Stimulated activated CD8-positive, alpha-beta memory T cell treated with anti-CD3 and anti-CD28 coated beads, Interleukin-4, amount 100 ng/mL, for 24 hours (primary cell): ENCODE measurements around the gene VPS41.

ENCODE experiments used
- DNase-seq: peaks from one replicate; pipeline ENCODE4 v3.0.0-alpha.2; 2020; ENCODE audit warnings: low read depth

Gene VPS41

DNA sequence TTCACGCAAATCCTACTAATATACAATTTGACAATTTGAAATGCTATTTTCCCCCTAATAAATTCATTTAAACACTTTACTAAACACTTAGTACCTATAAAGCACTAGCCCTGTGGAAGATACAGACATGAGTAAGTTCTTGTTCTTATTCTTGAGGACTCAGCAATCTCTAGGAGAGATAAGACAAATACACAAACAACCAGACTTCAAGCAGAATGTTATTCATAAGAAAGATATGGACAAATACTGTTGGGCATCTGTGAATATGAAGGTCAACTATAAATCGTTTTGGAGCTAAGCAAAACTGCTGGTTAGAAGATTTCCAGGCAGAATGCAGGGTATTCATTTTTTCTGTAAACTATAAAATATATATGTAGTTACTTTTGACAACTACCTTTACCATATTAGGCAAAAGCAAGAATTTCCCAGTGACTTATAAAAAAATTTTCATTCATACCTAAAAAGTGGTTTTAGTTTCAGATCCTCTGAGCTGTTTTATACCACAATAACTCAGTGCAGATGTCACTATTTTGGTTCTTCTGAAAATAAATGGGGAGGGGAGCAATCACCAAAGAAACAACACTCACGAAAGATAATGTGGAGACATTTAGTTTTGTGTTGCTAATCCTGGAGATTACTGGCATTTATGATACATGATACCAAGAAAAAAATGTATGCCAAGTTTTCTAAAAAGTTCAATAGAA is 3.8 kb downstream of the VPS41 start:
- DNase-seq, result no peak

DNA sequence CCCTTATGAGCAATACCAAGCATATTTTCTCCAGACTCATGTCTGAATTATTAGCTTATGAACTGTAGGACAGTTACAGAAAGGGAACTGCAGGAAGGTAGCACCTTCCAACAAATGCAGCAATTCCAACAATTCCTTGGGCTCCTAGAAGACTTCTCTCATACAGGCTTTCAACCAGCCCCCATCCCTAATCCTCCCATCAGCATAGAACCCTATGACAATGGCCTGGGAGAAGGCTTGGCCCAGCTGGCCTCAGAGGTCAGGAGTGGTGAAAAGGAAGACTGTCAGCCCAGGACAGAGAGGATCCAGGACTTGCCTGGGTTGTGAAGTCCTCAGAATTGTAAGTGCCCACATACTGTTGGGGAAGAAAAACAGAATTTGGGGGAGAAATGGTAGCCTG is 5.9 kb downstream of the VPS41 start:
- no peak for DNase-seq

DNA sequence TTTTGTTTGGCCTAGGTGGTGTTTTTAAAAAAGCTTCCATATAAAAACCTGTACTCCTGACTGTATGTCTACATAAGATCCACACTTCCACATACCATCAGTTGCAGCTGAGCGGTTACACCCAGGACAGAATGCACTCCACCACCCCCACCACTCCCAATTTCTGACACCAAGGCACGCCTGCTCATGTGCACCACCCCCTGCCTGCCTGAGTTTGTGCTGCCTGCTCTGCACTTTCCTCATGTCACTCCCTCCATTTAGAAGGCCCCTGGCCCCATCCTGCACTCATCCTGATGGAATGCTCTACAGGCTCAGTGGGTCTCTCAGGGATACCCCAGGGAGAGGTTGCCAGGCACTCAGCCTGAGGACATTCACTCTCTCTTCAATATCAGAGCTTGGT is 6.5 kb downstream of the VPS41 start:
- DNase-seq, result no peak

DNA sequence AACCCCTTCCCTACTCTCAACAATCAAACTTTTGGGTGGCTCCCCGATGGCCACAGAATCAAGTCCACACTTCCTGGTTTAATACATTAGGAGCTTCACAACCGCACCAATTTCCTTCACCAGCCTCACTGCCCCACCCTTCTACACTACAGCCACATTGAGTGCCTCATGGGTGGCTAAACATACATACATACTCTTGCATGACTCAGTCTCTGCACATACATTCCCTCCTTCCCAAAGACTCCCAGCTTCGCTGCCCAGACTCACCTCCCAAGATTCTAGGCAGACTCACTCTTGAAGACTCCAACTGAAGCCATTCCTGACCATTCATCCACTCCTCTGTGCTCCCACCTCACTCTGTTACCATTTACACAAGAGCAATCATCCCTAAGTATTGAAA is 15.9 kb downstream of the VPS41 start:
- DNase-seq, result no peak

DNA sequence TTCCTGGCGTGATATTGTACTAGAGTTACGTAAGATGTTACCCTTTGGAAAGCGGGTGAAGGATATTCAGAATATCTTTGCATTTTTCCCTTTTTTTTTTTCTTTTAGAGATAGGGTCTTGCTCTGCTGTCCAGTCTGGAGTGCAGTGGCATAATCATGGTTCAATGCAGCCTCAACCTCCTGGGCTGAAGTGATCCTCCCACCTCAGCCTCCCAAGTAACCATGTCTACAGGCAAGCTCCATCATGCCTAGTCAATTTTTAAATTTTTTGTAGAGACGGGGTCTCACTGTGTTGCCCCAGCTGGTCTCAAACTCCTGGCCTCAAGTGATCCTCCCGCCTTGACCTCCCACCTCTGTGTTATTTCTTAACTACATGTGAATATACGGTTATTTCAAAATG is 18.4 kb downstream of the VPS41 start:
- DNase-seq, result no peak

DNA sequence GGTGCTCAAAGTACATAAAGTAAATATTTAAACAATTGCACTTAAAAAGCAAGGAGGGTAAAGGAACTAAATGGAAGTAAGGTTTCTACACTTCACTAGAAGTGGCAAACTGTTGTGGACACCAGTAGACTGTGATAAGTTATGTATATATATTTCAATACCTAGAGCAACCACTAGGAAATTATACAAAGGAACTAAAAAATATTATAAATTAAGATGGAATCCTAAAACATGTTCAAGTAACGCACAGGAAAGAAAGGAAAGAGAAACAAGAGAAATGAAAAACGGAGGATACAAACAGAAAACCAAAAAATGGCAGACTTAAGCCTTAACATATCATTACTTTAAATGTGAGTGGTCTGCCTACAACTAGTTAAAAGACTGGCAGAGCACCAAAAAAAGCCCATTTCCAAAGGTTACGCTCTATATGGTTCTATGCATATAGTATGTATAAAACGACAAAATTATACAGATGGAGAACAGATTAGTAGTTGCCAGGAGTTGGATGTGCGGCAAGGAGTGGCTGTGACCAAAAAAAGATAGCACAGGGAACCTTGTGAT is 19.0 kb downstream of the VPS41 start:
- no peak for DNase-seq

DNA sequence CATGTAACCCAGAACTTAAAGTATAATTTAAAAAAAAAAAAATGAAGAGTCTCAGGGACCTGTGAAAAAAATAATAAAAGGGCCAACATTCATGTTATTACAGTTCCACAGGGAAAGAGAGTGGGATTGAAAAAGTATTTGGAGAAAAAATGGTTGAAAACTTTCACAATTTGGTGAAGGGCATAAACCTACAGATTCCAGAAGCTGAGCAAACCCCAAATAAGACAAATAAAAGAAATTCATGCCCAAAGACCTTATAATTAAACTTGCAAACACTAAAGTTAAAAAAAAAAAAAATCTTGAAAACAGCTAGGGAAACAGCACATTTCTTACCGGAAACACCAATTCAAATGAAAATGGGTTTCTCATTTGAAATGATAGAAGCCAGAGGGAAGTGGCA is 19.9 kb downstream of the VPS41 start:
- no peak for DNase-seq

DNA sequence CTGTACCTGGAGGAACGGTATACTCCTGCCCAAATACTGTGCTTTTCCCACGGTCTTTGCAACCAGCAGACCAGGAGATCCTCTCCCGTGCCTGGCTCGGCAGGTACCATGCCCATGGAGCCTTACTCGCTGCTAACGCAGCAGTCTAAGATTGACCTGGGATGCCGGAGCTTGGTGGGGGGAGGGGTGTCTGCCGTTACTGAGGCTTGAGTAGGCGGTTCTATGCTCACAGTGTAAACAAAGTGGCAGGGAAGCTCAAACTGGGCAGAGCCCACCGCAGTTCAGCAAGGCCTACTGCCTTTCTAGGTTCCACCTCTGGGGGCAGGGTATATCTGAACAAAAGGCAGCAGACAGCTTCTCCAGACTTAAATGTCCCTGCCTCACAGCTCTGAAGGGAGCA is 22.7 kb downstream of the VPS41 start:
- no peak for DNase-seq

DNA sequence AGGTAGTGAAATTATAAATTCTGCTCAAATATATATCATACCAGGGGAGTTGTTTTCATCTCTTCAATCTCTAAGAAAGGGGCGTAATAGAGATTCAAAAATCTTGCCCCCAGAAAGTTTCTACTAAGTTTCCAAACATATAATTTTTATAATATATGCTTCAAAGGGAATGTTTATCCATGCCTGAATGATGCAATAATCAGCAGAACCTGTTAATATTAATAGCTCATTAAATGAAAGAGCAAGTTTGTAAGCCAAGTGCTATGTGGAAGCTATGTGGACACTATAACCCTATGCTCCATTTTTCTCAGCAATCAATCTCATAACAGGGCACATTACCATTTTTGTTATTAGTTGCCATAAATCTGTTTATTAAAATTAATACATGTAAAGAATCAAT is 25.3 kb downstream of the VPS41 start:
- DNase-seq, result no peak

DNA sequence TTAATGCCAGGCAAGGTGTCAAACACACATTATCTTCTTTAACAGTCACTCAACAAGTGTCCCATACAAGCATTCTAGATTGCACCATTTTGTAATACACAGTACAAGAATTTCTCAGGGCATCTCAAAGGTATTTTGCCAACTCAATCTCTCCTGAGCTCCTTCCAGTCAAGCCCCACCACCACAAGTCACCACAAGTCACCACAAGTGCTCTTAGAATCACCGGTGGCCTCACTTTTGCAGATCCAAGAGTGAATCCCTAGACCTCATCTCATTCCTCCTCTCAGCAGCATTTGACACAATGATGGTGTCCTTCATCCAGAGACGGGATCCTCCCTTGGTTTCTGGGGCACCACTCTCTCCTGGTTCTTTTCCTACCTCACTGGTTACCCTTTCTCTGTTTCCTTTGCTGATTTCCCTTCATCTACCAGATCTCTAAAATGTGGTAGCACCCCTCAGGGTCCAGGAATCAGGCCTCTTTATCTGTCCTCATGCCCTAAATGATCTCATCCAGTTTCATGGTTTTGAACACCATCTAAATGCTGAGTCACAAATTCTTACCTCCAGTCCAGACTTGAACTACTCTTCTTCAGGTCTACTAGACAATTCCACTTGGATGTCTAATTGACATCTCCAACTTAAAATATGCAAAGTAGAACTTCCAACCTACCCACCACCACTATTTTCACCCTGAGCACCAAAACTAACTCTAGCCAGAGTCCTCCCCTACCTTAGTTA is 26.9 kb downstream of the VPS41 start:
- DNase-seq, result no peak

DNA sequence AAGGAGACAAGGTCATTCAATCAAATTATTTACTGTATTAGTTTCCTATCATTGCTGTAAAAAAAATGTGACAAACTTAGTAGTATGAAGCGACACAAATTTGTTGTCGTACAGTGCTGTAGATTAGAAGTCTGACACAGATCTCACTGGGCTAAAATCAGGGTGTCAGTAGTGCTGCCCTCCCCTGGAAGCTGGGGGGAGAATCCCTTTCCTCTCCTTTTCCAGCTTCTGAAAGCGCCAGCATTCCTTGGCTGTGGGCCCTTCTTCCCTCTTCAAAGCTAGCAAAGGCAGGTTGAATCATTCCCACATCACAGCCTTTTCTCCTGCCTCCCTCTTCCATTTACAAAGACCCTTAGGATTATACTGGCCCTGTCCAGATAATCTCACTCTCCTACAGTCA is 28.0 kb downstream of the VPS41 start:
- no peak for DNase-seq

DNA sequence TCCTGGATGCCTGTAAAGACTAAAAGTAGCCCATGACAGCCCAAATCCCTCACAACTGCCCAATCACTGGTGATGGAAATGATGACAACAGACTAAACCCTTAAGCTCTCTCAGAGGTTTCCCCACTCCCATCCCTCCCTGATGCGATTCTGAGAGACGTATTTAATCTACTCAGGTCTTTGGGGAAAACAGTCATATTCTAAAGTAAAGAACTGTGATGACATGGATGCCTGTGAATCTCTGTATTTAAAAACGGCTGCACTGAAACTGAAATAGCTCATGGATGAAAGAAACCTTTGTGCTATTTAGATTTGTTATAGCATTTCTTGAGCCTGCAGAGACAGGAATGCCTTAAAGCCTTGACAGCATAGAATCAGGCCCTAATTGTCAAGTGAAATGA is 28.5 kb downstream of the VPS41 start:
- no peak for DNase-seq

DNA sequence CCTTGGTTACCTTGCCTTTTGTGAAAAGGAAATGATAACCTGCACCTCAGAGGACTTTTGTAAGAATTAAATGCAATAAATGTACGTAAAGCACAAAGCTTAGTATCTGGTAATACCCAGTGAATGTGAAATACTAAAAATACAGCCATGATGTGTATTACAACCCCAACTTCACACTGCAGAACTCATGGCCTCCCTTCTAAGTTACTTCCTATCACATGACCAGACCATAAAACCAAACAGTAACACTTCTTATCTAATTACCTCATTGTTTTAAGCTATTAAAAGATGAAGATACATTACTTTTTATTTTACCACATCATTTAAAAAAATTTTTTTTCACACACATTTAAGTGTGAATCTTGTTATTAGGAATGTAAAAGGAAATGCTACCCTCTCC is 29.0 kb downstream of the VPS41 start:
- DNase-seq, result no peak

DNA sequence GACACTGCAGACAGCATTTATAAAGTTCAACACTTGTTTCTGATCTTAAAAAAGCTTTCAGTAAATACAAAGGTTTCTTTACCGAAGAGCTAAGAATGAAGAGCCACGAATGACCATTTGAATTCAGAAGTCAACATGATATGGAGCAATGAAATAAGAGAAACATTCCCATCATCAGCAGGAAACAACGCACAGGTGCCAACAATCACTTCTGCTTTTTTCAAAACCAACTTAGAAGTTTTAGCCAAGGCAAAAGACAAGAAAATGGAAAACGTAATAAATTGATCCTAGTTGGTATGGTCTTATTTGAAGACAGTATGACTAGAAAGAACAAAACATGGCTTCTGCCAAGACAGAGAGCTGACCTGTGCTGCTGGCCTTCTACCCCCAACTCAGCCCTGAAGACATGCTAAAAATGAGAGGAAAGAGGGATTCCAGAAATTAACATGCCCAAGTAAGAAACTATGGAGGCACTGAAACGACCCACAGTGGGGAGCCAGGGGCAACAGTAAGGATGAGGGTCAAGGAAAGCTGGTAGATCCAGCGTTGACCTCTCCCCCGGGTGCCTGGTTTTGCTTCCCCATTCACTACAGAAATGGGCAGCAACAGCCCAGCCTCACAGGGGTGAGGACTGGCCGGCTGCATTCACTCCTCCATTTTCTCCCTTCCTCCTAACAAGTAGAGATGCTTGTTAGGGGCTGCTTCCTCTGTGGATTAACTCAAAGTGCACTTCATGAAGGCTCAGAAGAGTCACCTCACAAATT is 30.1 kb downstream of the VPS41 start:
- DNase-seq, result no peak

DNA sequence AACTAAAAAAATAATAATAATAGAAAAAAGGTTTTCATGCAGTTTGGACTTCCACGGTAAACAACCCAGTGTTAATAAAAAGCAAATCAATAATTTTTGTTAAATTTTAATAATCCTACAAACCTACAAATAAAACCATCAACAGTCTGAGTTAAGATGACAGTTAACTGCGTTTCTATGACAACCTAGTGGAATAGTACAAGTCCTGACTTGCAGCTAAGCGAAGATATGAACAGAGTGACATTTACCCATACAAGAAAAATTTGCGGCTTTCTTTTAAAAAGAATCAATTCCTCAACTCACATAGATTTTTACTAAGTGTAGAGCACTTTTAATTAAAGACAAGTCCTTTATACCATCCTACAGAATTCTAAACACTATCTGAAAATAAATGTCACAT is 35.6 kb downstream of the VPS41 start:
- DNase-seq, result no peak

DNA sequence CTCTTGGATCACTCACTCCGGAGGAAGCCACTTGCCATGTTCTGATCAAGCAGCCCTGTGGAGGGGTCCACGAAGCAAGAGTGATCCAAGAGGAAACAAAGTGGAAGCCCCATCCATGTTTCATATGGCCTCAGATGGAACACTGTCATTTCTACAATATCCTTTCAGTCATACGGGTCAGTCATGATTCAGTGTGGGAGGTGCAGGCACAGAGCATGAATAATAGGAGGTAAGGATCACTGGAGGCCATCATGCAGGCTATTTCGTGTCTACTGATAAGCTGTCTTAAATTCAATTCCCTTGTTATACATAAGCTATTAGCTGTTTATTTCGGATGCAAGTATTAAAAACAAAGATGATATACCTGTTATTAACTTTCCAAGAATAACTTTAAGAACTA is 36.8 kb downstream of the VPS41 start:
- DNase-seq, result no peak

DNA sequence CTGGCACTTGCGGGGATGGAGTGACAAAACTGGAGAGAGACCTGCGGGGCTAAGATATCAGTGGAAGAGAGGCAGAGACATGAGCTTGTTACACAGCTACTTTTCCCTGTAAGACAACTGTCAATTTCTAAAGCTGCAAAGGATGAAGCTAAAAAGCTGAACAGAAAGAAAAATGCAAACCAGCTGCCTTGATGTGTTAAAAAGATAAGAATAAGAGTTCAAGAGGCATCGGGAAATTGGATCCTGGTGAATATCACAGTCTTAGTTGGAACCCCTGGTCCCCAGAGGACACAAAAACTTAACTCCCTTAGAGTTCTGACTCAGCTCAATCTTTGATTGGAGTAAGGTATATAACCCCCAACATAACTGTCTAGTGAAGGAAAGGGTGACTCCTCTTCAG is 38.8 kb downstream of the VPS41 start:
- no peak for DNase-seq

DNA sequence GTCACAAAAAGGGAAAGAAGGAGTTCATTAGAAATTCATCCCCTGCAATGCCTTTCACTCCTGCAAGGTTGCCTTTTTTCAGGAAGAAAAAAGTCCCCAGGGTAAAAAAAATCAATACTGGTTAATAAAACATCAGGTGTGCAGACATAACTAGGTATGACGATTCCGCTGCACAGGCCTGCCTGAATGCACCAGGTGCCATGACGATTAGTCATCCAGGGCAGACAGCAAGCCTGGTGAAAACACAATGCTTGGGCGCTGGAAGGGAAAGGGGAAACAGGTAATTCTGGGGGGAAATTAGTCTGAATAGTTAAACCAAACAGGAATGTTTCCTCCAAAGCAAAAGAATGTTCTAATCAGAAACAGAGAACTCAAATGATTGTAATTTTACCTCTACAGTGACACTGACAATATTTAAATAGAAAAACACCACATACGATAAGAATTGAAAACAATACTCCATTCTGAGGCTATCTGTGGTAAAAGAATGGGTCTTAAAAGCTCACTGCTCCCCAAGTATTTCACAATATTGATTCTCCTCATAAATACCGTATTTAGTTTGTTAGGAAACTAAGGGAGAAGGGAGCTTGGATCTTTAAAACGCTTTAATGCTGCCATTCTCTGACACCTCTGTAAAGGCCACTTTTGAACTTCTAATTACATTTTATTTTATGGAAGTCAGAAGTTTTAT is 45.2 kb downstream of the VPS41 start:
- no peak for DNase-seq

DNA sequence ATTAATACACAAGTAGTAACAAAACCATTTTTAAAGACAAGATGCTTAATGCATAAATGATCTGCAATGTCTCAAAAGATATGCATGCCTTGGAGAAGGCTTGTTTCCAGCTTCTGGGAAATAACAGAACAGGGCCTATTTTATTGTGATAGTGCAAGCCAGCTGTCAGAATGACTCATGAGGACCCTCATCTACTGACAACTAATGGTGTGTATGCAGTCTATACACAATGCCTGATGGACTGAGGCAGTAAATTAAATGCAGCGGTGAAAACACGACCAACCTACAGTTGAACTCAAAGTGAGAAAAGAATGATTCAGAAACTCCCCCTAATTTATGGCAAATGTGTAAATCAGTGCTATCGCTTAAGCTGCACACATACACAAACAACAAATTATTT is 46.3 kb downstream of the VPS41 start:
- no peak for DNase-seq

DNA sequence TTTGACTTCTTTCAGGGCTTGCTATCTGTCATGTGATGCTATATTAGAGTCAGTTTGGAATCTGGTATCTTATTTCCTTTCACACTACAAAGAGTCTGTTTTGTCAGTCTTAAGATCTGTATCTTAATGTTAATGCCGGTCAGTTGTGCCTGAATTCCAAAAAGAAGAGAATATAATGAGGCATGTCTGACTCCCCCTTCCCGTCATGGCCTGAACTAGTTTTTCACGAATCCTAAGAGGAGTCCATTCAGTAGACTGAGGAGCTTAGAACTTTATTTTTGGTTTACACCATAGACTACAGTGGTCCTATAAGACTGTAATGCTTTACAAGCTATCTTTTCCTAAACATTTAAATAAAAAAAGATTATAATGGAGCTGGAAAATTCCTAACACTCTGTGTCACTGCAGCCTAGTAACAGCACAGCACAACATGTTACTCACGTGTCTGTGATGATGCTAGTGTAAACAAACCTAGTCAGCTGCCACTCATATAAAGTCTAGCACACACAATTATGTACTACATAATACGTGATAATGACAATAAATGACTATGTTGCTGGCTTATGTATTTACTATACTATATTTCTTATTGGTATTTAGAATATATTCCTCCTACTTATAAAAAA is 50.6 kb downstream of the VPS41 start:
- DNase-seq, result no peak

DNA sequence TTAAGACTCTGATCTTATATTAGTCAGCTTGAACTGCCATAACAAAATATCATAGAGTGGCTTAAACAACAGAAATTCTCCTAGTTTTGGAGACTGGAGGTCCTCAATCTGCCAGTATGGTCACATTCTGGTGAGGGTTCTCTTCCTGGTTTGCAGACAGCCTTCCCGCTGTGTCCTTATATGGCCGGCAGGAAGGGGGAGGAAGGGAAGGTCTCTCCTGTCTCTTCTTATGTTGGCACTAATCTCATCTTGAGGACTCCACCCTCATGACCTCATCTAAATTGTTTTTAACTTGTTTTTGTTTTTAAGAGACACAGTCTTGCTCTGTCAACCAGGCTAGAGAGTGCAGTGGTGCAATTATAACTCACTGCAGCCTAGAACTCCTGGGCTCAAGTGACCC is 53.1 kb downstream of the VPS41 start:
- no peak for DNase-seq

DNA sequence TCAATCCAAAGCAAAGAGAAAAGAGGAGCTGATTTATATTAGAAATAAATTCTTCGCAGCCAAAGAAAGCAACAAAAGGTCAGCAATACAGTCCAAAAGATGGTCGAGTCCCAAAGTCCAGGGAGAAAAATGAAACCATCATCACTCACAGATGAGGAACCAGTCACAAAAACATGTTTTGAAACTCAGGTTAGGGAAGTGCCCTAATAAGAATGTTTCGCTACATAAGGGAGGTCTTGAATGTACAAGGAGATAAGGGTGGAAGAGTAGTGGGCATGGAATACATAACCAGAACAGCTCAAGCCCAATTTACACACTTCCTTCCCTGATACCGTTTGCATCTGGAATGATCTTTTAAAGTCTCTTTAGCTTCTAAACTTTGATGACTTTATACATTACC is 53.6 kb downstream of the VPS41 start:
- no peak for DNase-seq
